Gastroesophageal sphincter (tissue), 4 donors: ENCODE measurements around the gene HS3ST6. TPM values are rescaled to one million over a fixed set of nuclear protein-coding genes. Genes with fewer than 3 reads are reported as not detected.
"Not testable (repeated sequence)": the region's sequence is repeated elsewhere in the genome, so short reads cannot be mapped to it uniquely, and the experiment has no call there.

Experiments
- ATAC-seq: fragments of 150-250 bp; one replicate; pipeline ENCODE4 v1.9.1; 2016; ENCODE audit warnings: mild to moderate bottlenecking, moderate library complexity
- H3K27ac ChIP-seq, 4 donors: fragments of 200-600 bp; sonication (generic) in 3 of 4; 1 replicate in 3 of 4; 2 replicates in 1 of 4; pipeline ENCODE4 v1.5.1; 2016 to 2019
- H3K27me3 ChIP-seq: fragments of 200-600 bp; sonication (generic); one replicate; pipeline ENCODE4 v1.5.1; 2019
- H3K36me3 ChIP-seq, 2 donors: fragments of 200-600 bp; sonication (generic); one replicate each; pipeline ENCODE4 v1.5.1; 2019; ENCODE audit warnings: control low read depth in 1 of 2
- H3K4me1 ChIP-seq, 3 donors: fragments of 200-600 bp; sonication (generic); 1 replicate in 2 of 3; 2 replicates in 1 of 3; pipeline ENCODE4 v1.5.1; 2016 to 2019; ENCODE audit warnings: control low read depth in 2 of 3
- H3K4me3 ChIP-seq, 2 donors: fragments of 200-600 bp; sonication (generic); one replicate each; pipeline ENCODE4 v1.5.1; 2019; ENCODE audit warnings: mild to moderate bottlenecking in 1 of 2, moderate library complexity in 1 of 2
- H3K9me3 ChIP-seq, 3 donors: fragments of 200-600 bp; sonication (generic); one replicate each; pipeline ENCODE4 v1.5.1; 2017 to 2019; ENCODE audit warnings: control low read depth in 2 of 3
- CTCF ChIP-seq, 4 experiments: fragments of 200-600 bp in 2 of 4; fragments of 450-650 bp in 2 of 4; sonication (generic) in 1 of 4; IDR thresholded peaks; one replicate each; pipeline ENCODE4 v1.5.1; 2017 to 2019; ENCODE audit warnings: antibody characterized with exemption in 4 of 4, mild to moderate bottlenecking in 2 of 4, moderate library complexity in 2 of 4
- EP300 ChIP-seq: sonication (generic); formaldehyde crosslinking; IDR thresholded peaks from one replicate; pipeline ENCODE4 v1.6.1; 2017; ENCODE audit warnings: antibody characterized with exemption, mild to moderate bottlenecking
- POLR2A ChIP-seq, 2 donors: fragments of 450-650 bp; IDR thresholded peaks; one replicate each; pipeline ENCODE4 v1.6.1; 2017; ENCODE audit warnings: antibody characterized with exemption in 2 of 2, mild to moderate bottlenecking in 2 of 2, moderate library complexity in 1 of 2
- POLR2AphosphoS5 ChIP-seq: sonication (generic); formaldehyde crosslinking; IDR thresholded peaks from one replicate; pipeline ENCODE4 v1.6.1; 2017; ENCODE audit warnings: antibody characterized with exemption
- WGBS, 2 donors: methylation state at CpG; one replicate each; pipeline ENCODE4 v1.1.5; 2018; ENCODE audit warnings: low coverage in 1 of 2; 5-methylcytosine and 5-hydroxymethylcytosine counted together
- total RNA-seq, 4 donors: library from RNA; depleted of rRNA; stranded (reverse); fragments of >200 nt; gene quantifications; one replicate each; pipeline ENCODE4 v1.1.0, GENCODE V29; 2016

The HS3ST6 gene
- total RNA-seq, 4 donors from 2014 or later: not detected

DNA sequence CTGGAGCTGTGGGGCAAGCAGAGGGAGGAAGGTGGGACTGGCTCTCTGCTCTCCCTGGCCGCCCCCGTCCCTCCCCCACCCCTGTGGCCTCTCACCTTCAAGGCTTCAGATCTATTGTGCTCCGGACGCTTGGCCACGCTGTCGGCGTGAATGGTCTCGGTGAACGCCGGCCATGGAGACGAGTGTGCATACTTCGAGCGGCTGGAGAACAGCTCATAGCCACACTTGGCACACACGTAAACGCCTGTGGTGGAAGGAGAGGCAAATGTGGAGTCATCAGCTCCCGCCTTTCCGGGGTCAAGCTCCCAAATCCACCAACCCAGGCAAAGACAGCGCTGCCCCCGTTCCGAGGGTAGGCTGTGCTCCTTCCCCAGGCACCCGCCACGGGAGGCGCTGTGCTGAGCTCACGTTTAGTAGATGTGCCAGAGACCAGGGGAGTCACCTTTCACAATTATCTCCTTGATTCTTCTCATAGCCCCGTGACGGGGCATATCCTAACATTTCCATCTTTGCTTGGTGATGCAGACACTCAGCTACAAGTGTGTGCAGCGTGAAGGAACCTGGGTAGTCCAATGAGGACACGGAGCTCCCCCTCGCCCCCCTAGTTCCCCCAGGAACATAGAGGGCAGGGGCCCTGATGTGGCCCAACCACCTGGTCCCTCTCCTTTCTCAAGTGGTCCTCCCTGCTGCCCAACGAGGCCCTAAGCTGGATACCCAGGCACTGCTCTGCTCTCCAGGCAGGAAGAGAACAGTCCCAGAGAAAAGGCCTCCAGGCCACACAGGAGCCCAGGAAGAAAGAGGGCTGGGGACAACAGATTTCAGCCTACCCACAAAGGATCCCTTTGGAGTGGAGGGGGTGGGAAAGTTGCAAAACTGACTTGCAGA lies 23.2 kb upstream of the HS3ST6 start:
- peak overlapping the region; percentile 87 to 92 for H3K4me3 ChIP-seq
- WGBS, 2 donors: 71 to 72% methylated on average over 6 to 12 of the region's 30 CpGs
- H3K27ac ChIP-seq: peak overlapping the region; percentile 92 to 96 (median 96)

DNA sequence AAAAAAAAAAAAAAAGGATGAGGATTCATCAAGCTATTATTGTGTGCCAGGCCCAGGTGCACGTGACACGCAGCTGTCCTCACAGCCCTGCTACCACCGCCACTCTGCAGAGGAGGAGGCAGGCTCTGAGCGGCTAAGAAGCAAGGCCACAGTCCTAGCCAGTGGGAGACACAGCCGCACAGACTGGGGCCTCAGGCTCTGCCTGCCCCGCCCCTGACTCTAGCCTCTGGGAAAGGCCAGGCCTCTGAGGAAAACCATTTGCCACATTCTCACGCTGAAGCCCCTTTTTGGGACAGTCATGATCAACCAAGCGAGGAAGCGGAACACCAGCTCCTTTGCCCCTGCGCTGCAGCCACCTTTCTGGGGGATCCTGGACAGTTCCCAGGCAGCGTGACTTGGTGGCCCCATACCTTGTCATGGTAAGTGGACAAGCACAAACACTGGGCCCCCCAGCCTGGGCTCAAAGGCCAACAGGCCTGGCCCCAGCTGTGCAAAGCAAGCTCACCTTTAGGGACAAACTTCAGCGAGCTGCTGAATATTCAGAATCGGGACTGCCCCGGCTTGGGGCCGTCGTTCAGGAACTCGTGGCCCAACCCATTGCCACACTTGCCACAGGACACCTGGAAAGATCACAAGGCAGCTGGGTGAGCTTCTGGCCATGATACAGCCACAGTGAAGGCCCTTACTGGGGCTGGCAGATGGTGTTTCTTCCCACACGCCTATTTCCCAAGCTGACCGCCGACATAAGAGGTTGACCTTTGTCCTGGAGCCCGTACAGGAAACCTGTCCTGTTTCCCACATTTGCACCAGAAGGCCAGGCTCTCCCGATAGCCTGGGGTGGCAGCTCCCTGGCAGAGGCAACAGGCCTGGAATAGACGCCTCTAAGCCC lies 22.3 kb upstream of the HS3ST6 start:
- Histone ChIP-seq H3K4me1 (peaks cover 2 to 34% (median 11%) of the 10 kb centered on the region in 3 donors), H3K4me3 (no peak overlapping the region), H3K27me3 (no peaks in the 10 kb centered on the region), H3K36me3 (peaks cover 0 to 49% of the 10 kb centered on the region in 2 donors), H3K27ac (peak overlapping the region in 2 of 4 donors; percentile 95 to 96), H3K9me3 (no peaks in the 10 kb centered on the region)
- no peak for TF ChIP-seq EP300
- ATAC-seq: no peak
- WGBS, 2 donors: 93 to 95% methylated on average over 3 to 6 of the region's 23 CpGs

More for the DNA sequence above, 23.2 kb upstream of the HS3ST6 start:
- peaks cover 2 to 34% (median 11%) of the 10 kb centered on the region in 3 donors for H3K4me1 ChIP-seq
- peaks cover 0 to 49% of the 10 kb centered on the region in 2 donors for H3K36me3 ChIP-seq
- no peaks in the 10 kb centered on the region for H3K27me3 ChIP-seq
- no peaks in the 10 kb centered on the region for H3K9me3 ChIP-seq
- no peak for ATAC-seq
- TF ChIP-seq POLR2A (IDR thresholded peaks at IDR 0.05) (no peak), CTCF (IDR thresholded peaks at IDR 0.05) (no peak), EP300 (no peak), POLR2AphosphoS5 (no peak)

GRCh38 chr16:1939833-1940232 lies 21.6 kb upstream of the HS3ST6 start:
- H3K4me3 ChIP-seq, H3K27ac ChIP-seq, H3K9me3 ChIP-seq, ATAC-seq, H3K27me3 ChIP-seq: not testable (repeated sequence)
- Histone ChIP-seq H3K4me1 (peaks cover 2 to 34% (median 11%) of the 10 kb centered on the region in 3 donors), H3K36me3 (peaks cover 0 to 49% of the 10 kb centered on the region in 2 donors)
- 83 to 93% methylated on average over 3 to 7 of the region's 8 CpGs for WGBS, 2 donors

GRCh38 chr16:1938910-1939309 lies 20.7 kb upstream of the HS3ST6 start:
- Histone ChIP-seq H3K36me3 (peaks cover 0 to 49% of the 10 kb centered on the region in 2 donors), H3K27me3 (no peaks in the 10 kb centered on the region), H3K9me3 (no peaks in the 10 kb centered on the region), H3K4me3 (no peak overlapping the region), H3K4me1 (peaks cover 2 to 31% (median 11%) of the 10 kb centered on the region in 3 donors), H3K27ac (no peak overlapping the region)
- ATAC-seq: no peak
- 74 to 96% methylated on average over 3 to 4 of the region's 17 CpGs for WGBS, 2 donors
- TF ChIP-seq POLR2AphosphoS5 (no peak), POLR2A (IDR thresholded peaks at IDR 0.05) (no peak), EP300 (no peak), CTCF (IDR thresholded peaks at IDR 0.05) (no peak)

- Histone ChIP-seq H3K27me3 (peaks cover 2% of the 10 kb centered on the region), H3K36me3 (peaks cover 0 to 49% of the 10 kb centered on the region in 2 donors), H3K4me3 (no peak overlapping the region), H3K4me1 (peaks cover 2 to 25% (median 11%) of the 10 kb centered on the region in 3 donors), H3K9me3 (no peaks in the 10 kb centered on the region), H3K27ac (no peak overlapping the region)
- ATAC-seq: no peak
- TF ChIP-seq POLR2AphosphoS5: no peak
- TF ChIP-seq CTCF (IDR thresholded peaks at IDR 0.05): no peak
- TF ChIP-seq EP300: no peak
- TF ChIP-seq POLR2A (IDR thresholded peaks at IDR 0.05): no peak
- WGBS, 2 donors: 90 to 100% methylated on average over 1 to 4 of the region's 10 CpGs
Observed at GRCh38 chr16:1938316-1938715, 20.1 kb upstream of the HS3ST6 start.
